ENCODE results near the gene MRTFA.
"Not testable (repeated sequence)": the region's sequence is repeated elsewhere in the genome, so short reads cannot be mapped to it uniquely, and the experiment has no call there.

The MRTFA gene

GRCh38 chr22:40517631-40518030 lies 118.9 kb downstream of the MRTFA start:
- TF ChIP-seq ZFX (IDR thresholded peaks at IDR 0.05) (no peak), CTCF (conservative IDR thresholded peaks at IDR 0.05) (no peak)
- H3K27ac ChIP-seq = no peak overlapping the region

- no peak overlapping the region for H3K27ac ChIP-seq
- TF ChIP-seq ZFX (IDR thresholded peaks at IDR 0.05) (no peak), CTCF (conservative IDR thresholded peaks at IDR 0.05) (no peak)
These were observed 120.1 kb downstream of the MRTFA start for GRCh38 chr22:40516416-40516815.

DNA sequence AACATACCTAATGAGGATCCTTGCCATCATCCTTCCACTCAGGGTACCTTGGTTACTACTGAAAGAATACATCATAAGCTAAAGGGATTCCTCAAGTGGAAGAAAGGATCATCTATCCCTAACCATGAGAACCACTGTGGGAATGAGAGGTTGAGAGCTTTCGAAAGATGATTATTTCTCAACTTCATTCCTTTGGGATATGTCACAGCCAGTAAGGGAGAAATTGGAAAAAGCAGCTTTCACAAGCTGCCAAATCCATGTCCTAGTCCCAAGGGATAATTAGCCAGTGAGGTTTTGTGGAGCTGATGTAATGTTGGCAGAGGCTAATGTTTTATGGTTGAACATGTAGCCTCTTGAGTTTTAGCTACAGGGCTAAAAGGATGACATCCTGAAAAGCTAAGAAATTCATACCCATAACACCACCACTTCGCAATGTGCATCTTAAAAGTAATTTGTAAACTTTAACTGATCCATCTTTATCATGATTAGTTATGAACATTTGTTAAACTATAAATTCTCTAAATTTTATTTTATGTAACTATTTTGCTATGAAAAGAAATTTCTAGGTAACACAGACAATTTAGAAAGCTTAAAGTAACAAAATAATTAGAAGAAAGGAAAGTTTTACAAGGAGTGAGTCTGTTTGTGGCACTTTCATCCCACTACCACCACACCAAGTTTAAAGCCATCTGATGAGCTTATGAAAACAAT lies 123.9 kb downstream of the MRTFA start:
- TF ChIP-seq ZFX (IDR thresholded peaks at IDR 0.05) = no peak
- no peak for TF ChIP-seq CTCF (conservative IDR thresholded peaks at IDR 0.05)
- no peak overlapping the region for H3K27ac ChIP-seq

GRCh38 chr22:40511604-40512003 lies 124.9 kb downstream of the MRTFA start:
- TF ChIP-seq ZFX (IDR thresholded peaks at IDR 0.05) = no peak
- no peak for TF ChIP-seq CTCF (conservative IDR thresholded peaks at IDR 0.05)
- H3K27ac ChIP-seq = no peak overlapping the region

DNA sequence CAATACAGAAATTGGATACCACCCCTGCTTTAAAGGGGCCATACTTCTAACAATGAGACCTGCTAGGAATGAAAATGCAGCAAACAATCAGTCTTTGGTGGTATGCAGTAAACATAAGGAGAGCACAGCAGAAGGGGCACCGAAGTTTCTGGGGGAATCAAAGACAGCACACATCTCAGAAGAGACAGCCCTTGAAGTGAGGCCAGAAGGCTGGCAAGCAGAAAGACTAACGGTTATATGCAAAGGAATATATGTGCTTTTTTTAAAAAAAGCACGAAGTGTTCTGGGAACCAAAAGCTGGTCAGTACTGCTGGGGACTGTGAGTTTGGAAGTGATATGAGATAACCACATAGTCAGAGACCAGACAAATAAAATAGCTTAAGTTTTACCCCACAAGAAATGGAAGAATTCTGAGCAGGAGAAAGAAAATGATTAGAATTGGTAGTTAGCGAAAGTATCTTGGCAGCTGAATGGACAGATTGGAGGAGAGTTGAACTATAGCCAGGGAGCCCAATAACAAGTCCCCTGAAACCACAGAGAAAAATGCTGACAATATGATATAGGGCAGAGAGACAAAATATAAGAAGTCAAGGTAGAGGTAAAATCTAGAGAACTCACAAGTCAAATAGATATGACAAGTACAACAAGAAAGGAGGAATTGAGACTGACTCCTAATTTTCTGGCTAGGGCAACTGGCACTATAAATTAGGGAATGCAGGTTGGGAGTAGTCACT lies 125.7 kb downstream of the MRTFA start:
- H3K27ac ChIP-seq = no peak overlapping the region
- TF ChIP-seq CTCF (conservative IDR thresholded peaks at IDR 0.05) (no peak), ZFX (IDR thresholded peaks at IDR 0.05) (no peak)

GRCh38 chr22:40509401-40510134 lies 127.0 kb downstream of the MRTFA start:
- TF ChIP-seq ZFX (IDR thresholded peaks at IDR 0.05) (no peak), CTCF (conservative IDR thresholded peaks at IDR 0.05) (no peak)
- H3K27ac ChIP-seq = no peak overlapping the region

GRCh38 chr22:40508046-40508445 lies 128.5 kb downstream of the MRTFA start:
- H3K27ac ChIP-seq = not testable (repeated sequence)
